Right lobe of liver (tissue), 4 donors: ENCODE measurements around the gene PEPD.

Experiments
- POLR2A ChIP-seq: fragments of 450-650 bp; IDR thresholded peaks from one replicate; pipeline ENCODE4 v1.6.1; 2017; ENCODE audit warnings: antibody characterized with exemption, mild to moderate bottlenecking
- TF ChIP-seq, protein P1 (sequence below), 4 donors: fragments of 200-600 bp in 3 of 4; fragments of 450-650 bp in 1 of 4; IDR thresholded peaks; one replicate each; pipeline versions ENCODE4 v1.5.1 to v1.8.0; 2016 to 2022; ENCODE audit warnings: antibody characterized with exemption in 4 of 4, mild to moderate bottlenecking in 2 of 4
- donor health status: DM: no; HTN: no; CAD: no.
- donor health status: DM: no; HTN: no; CAD: no.
- donor health status: DM: no; HTN: yes; CAD: no.

DNA sequence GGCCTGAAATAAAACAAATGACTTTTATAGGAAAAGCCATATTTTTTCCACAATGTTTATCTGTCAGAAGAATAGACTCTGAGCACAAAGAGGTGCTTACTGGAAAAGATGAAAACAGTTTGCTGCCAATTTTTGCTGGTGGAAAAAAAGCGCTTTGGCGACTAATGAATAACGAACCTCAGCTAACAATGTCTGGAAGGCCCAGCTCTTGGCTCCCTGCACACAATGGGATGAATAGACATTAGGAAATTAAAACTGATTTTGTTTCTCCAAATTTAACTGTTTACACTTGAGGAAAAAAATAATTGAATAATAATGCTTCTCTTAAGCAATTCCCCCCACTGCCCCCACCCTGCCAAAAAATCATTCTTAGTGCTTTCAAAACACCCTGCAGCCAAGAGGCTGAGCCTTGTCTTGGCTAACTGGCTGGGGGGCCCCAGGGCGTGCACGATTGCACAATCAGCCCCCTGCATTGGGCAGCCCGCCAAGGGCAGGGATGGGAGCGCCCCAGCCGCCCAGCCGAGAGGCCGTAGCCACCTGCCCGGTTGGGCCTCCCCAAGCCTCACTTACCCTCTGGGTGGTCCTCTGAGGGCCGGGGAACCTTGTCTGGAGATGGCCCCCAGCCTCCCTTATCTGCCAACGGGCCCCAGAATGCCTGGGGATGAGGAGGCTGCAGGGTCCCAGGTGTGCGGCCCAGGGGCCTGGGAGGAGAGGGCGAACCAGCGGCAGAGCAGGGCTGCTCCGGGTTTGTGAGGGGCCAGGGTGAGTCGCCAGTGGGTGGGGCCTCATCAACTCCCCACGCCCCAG, 131.3 kb downstream of the PEPD start:
- TF ChIP-seq, protein P1, sequence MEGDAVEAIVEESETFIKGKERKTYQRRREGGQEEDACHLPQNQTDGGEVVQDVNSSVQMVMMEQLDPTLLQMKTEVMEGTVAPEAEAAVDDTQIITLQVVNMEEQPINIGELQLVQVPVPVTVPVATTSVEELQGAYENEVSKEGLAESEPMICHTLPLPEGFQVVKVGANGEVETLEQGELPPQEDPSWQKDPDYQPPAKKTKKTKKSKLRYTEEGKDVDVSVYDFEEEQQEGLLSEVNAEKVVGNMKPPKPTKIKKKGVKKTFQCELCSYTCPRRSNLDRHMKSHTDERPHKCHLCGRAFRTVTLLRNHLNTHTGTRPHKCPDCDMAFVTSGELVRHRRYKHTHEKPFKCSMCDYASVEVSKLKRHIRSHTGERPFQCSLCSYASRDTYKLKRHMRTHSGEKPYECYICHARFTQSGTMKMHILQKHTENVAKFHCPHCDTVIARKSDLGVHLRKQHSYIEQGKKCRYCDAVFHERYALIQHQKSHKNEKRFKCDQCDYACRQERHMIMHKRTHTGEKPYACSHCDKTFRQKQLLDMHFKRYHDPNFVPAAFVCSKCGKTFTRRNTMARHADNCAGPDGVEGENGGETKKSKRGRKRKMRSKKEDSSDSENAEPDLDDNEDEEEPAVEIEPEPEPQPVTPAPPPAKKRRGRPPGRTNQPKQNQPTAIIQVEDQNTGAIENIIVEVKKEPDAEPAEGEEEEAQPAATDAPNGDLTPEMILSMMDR (IDR thresholded peaks at IDR 0.05), result no peak
- TF ChIP-seq POLR2A, result no peak
